Astrocyte (in vitro differentiated cells and primary cell): ENCODE measurements around the gene ARMH3. TPM values are rescaled to one million over a fixed set of nuclear protein-coding genes. Genes with fewer than 3 reads are reported as not detected.

Experiments used
- DNase-seq: peaks from one replicate; pipeline ENCODE4 v3.0.0-alpha.2; 2010; ENCODE audit warnings: low read depth
- FAIRE-seq: peaks from 2 replicates; lab custom pipeline; 2011; peaks lifted over from hg19 to GRCh38; lab: Jason Lieb, UNC
- H2AFZ ChIP-seq: 2 replicates; pipeline ENCODE4 v1.6.0; 2012; ENCODE audit warnings: low read depth, low read length, inconsistent platforms
- H3K27ac ChIP-seq: 2 replicates; pipeline ENCODE4 v1.5.1; 2011; ENCODE audit warnings: low read depth, low read length, inconsistent platforms
- H3K27me3 ChIP-seq: 2 replicates; pipeline ENCODE4 v1.6.0; 2011; ENCODE audit warnings: low read length, inconsistent platforms; ENCODE audit not compliant: insufficient read depth
- H3K36me3 ChIP-seq: 2 replicates; pipeline ENCODE4 v1.5.1; 2011; ENCODE audit warnings: low read length, inconsistent platforms; ENCODE audit not compliant: insufficient read depth
- H3K4me1 ChIP-seq: 2 replicates; pipeline ENCODE4 v1.5.1; 2011; ENCODE audit warnings: low read length, inconsistent platforms; ENCODE audit not compliant: insufficient read depth
- H3K4me2 ChIP-seq: 2 replicates; pipeline ENCODE4 v1.6.0; 2012; ENCODE audit warnings: low read length, inconsistent platforms
- H3K4me3 ChIP-seq: 2 replicates; pipeline ENCODE4 v1.5.1; 2011; ENCODE audit warnings: low read depth, mild to moderate bottlenecking, low read length, inconsistent platforms; ENCODE audit not compliant: insufficient read depth
- H3K79me2 ChIP-seq: 2 replicates; pipeline ENCODE4 v1.6.0; 2012; ENCODE audit warnings: mild to moderate bottlenecking, low read length, inconsistent platforms; ENCODE audit not compliant: insufficient read depth
- H3K9ac ChIP-seq: 2 replicates; pipeline ENCODE4 v1.6.0; 2012; ENCODE audit warnings: mild to moderate bottlenecking, low read length, inconsistent platforms
- H3K9me3 ChIP-seq: 2 replicates; pipeline ENCODE4 v1.5.1; 2012; ENCODE audit warnings: low read depth, mild to moderate bottlenecking, low read length, inconsistent platforms; ENCODE audit not compliant: insufficient read depth
- H4K20me1 ChIP-seq: 2 replicates; pipeline ENCODE4 v1.6.0; 2012; ENCODE audit warnings: low read length, inconsistent platforms; ENCODE audit not compliant: insufficient read depth
- H3K27ac Mint-ChIP-seq: one replicate; pipeline ENCODE4 v1.8.0; 2021; ENCODE audit warnings: mild to moderate bottlenecking, mixed read lengths; ENCODE audit not compliant: unreplicated experiment
- H3K27me3 Mint-ChIP-seq: one replicate; pipeline ENCODE4 v1.8.0; 2021; ENCODE audit warnings: low read depth, mixed read lengths; ENCODE audit not compliant: unreplicated experiment
- H3K36me3 Mint-ChIP-seq: one replicate; pipeline ENCODE4 v1.8.0; 2021; ENCODE audit warnings: low read depth, mixed read lengths; ENCODE audit not compliant: unreplicated experiment
- H3K4me1 Mint-ChIP-seq: one replicate; pipeline ENCODE4 v1.8.0; 2021; ENCODE audit warnings: low read depth, mixed read lengths; ENCODE audit not compliant: unreplicated experiment
- H3K4me3 Mint-ChIP-seq: one replicate; pipeline ENCODE4 v1.8.0; 2021; ENCODE audit warnings: mild to moderate bottlenecking, moderate library complexity, mixed read lengths; ENCODE audit not compliant: unreplicated experiment
- H3K9me3 Mint-ChIP-seq: one replicate; pipeline ENCODE4 v1.8.0; 2021; ENCODE audit warnings: mild to moderate bottlenecking, mixed read lengths; ENCODE audit not compliant: unreplicated experiment
- EZH2 ChIP-seq: IDR thresholded peaks from 2 replicates; pipeline ENCODE4 v1.6.1; 2012; ENCODE audit warnings: mild to moderate bottlenecking, low read length, inconsistent platforms; ENCODE audit not compliant: insufficient read depth
- total RNA-seq: library from RNA; stranded (reverse); gene quantifications from 2 replicates; pipeline ENCODE4 v1.2.1, GENCODE V29; 2021
- TF ChIP-seq, protein P1 (sequence below): IDR thresholded peaks from 2 replicates; pipeline ENCODE4 v1.5.1; 2011; ENCODE audit warnings: low read depth, mild to moderate bottlenecking, inconsistent platforms, low read length, moderate library complexity; ENCODE audit not compliant: insufficient read depth

ARMH3 gene
- total RNA-seq, 1 donor from 2014 or later, result 22.6 TPM

DNA sequence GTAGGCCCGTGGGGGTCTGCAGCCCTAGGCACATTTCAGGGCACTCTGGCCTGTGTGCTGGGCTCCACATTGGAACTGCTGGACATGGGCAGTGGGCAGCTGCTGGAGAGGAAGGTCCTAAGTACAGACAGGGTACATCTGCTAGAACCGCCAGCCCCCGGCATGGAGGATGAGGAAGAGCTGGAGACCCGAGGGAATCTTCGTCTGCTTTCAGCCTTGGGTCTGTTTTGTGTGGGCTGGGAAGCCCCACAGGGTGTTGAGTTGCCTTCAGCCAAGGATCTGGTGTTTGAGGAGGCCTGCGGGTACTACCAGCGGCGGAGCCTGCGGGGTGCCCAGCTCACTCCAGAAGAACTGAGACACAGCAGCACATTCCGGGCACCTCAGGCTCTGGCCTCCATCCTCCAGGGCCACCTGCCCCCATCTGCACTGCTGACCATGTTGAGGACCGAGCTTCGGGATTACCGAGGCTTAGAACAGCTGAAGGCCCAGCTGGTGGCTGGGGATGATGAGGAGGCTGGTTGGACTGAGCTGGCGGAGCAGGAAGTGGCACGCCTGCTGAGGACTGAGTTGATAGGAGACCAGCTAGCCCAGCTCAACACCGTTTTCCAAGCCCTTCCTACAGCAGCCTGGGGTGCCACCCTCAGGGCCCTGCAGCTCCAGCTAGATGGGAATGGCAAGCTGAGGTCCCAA lies 10.6 kb upstream of the ARMH3 start:
- Mint-ChIP-seq H3K4me1 (peaks cover 14% of the 10 kb centered on the region), H3K4me3 (peak overlapping the region; percentile 89)

DNA sequence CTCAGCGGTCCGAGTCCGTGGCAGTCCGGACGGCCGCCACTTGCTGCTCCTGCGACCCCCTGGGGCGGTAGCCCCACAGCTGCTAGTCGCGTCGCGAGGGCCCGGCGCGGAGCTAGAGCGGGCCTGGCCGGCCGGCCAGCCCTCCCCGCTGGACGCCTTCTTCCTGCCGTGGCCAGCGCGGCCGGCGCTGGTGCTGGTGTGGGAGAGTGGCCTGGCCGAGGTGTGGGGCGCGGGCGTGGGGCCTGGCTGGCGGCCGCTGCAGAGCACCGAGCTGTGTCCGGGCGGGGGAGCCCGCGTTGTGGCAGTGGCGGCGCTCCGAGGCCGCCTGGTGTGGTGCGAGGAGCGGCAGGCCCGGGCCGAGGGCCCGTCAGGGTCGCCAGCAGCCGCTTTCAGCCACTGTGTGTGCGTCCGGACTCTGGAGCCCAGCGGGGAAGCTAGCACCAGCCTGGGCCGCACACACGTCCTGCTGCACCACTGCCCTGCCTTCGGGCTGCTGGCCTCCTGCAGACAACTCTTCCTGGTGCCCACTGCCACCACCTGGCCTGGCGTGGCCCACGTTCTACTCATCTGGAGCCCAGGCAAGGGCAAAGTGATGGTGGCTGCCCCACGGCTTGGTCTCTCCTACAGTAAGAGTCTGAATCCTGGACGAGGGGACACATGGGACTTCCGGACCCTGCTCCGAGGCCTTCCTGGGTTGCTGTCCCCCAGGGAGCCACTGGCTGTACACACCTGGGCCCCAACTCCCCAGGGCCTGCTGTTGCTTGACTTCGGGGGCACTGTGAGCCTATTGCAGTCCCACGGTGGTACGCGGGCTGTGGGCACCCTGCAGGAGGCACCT lies 9.8 kb upstream of the ARMH3 start:
- H3K4me2 ChIP-seq, result peak overlapping the region; percentile 100
- peak overlapping the region; percentile 71 for H3K4me3 ChIP-seq
- peaks cover 40% of the 10 kb centered on the region for H3K79me2 ChIP-seq
- peak overlapping the region; percentile 92 for H3K9ac ChIP-seq
- no peak for TF ChIP-seq EZH2
- TF ChIP-seq, protein P1, sequence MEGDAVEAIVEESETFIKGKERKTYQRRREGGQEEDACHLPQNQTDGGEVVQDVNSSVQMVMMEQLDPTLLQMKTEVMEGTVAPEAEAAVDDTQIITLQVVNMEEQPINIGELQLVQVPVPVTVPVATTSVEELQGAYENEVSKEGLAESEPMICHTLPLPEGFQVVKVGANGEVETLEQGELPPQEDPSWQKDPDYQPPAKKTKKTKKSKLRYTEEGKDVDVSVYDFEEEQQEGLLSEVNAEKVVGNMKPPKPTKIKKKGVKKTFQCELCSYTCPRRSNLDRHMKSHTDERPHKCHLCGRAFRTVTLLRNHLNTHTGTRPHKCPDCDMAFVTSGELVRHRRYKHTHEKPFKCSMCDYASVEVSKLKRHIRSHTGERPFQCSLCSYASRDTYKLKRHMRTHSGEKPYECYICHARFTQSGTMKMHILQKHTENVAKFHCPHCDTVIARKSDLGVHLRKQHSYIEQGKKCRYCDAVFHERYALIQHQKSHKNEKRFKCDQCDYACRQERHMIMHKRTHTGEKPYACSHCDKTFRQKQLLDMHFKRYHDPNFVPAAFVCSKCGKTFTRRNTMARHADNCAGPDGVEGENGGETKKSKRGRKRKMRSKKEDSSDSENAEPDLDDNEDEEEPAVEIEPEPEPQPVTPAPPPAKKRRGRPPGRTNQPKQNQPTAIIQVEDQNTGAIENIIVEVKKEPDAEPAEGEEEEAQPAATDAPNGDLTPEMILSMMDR, result no peak
- H3K27ac ChIP-seq, result peak overlapping the region; percentile 62
- H3K4me3 Mint-ChIP-seq, result peak overlapping the region; percentile 89
- FAIRE-seq (no peak), DNase-seq (no peak)
- H3K27ac Mint-ChIP-seq, result peak overlapping the region; percentile 75
- no peaks in the 10 kb centered on the region for H3K9me3 Mint-ChIP-seq
- H3K27me3 ChIP-seq, result no peaks in the 10 kb centered on the region
- peak overlapping the region; percentile 81 for H2AFZ ChIP-seq
- peaks cover 3% of the 10 kb centered on the region for H3K36me3 Mint-ChIP-seq
- H3K9me3 ChIP-seq, result no peaks in the 10 kb centered on the region
- no peaks in the 10 kb centered on the region for H3K27me3 Mint-ChIP-seq
- H4K20me1 ChIP-seq, result peaks cover 43% of the 10 kb centered on the region
- peaks cover 9% of the 10 kb centered on the region for H3K4me1 ChIP-seq
- H3K36me3 ChIP-seq, result peaks cover 4% of the 10 kb centered on the region
- H3K4me1 Mint-ChIP-seq, result peaks cover 14% of the 10 kb centered on the region

More for the DNA sequence above, 10.6 kb upstream of the ARMH3 start:
- Mint-ChIP-seq H3K27ac (peak overlapping the region; percentile 75), H3K9me3 (no peaks in the 10 kb centered on the region), H3K36me3 (peaks cover 3% of the 10 kb centered on the region), H3K27me3 (no peaks in the 10 kb centered on the region)
- peaks cover 4% of the 10 kb centered on the region for H3K36me3 ChIP-seq
- no peak overlapping the region for H3K27ac ChIP-seq
- peaks cover 9% of the 10 kb centered on the region for H3K4me1 ChIP-seq
- peak overlapping the region; percentile 100 for H3K4me2 ChIP-seq
- H3K9ac ChIP-seq, result peak overlapping the region; percentile 92
- no peak for FAIRE-seq
- no peaks in the 10 kb centered on the region for H3K9me3 ChIP-seq
- DNase-seq, result no peak
- H3K27me3 ChIP-seq, result no peaks in the 10 kb centered on the region
- peak overlapping the region; percentile 71 for H3K4me3 ChIP-seq
- peaks cover 43% of the 10 kb centered on the region for H4K20me1 ChIP-seq
- peaks cover 40% of the 10 kb centered on the region for H3K79me2 ChIP-seq
- H2AFZ ChIP-seq, result no peak overlapping the region
- no peak for TF ChIP-seq EZH2
- TF ChIP-seq, protein P1, result no peak
